ENCODE results near the gene AMN1.

GRCh38 chr12:31669020-31669419, 59.8 kb downstream of the AMN1 start:
- TF ChIP-seq CTCF (conservative IDR thresholded peaks at IDR 0.05; ENCODE audit: low read length) (no peak), EZH2phosphoT487 (IDR thresholded peaks at IDR 0.05; ENCODE audit: borderline replicate concordance) (no peak)

Data from Loucy (cell line).